ENCODE measurements around the gene GLRA2.

GLRA2 gene

DNA sequence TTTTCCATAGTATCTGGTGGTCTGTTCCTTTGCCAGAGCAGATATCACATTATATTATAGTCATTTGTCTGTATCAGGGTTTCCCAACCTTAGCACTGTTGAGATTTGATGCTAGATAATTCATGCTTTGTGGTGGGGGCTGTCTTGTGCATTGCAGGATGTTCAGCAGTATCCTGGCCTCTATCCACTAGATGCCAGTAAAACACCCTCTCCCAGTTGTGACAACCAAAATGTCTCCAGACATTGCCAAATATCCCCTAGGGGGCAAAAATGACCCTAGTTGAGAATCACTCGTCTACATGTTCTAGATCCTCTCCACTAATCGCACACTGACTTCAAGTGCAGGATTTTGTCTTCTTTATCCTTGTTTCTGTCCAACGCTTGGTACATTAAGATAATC lies 182.8 kb downstream of the GLRA2 start:
- no peak for DNase-seq

- DNase-seq: no peak
Measured at GRCh38 chrX:14717949-14718348, 188.6 kb downstream of the GLRA2 start.

DNA sequence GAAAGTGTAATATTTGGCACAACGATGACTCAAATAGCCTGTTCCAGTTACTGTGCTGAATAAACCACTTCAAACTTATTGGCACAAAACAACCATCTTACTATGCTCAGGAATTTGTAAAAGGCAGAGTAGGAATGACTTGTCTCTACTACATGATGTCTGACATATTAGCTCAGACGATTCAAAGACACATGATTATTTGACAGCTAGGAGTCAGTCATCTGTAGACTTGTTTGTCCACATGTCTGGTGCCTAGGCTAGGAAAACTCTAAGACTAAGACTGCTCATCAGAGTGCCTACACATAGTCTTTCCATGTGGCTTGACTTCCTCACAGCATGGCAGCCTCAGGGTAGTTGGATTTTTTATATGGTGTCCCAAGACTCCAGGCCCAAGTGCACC lies 189.1 kb downstream of the GLRA2 start:
- DNase-seq: no peak

GRCh38 chrX:14729058-14729457 lies 199.7 kb downstream of the GLRA2 start:
- no peak for DNase-seq

DNA sequence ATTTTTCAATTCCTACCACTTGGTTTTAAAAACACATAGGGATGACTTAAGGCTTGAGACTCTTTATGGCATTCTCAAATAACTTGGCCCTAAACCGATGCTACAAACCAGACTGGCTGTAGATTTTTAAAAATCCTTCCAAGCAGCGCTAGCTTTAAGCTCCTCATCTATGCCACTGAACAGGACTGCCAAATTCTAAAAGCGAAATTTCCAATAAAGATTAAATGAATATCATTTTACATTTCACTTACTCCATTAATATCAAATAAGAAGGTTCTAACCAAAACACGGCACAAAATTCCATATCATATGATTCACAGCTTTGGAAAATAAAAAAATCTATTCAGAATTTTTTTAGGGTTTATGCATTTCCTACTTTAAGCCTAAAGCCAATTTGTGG lies 209.3 kb downstream of the GLRA2 start:
- DNase-seq: no peak

GRCh38 chrX:14753441-14753840 lies 224.1 kb downstream of the GLRA2 start:
- no peak for DNase-seq

DNA sequence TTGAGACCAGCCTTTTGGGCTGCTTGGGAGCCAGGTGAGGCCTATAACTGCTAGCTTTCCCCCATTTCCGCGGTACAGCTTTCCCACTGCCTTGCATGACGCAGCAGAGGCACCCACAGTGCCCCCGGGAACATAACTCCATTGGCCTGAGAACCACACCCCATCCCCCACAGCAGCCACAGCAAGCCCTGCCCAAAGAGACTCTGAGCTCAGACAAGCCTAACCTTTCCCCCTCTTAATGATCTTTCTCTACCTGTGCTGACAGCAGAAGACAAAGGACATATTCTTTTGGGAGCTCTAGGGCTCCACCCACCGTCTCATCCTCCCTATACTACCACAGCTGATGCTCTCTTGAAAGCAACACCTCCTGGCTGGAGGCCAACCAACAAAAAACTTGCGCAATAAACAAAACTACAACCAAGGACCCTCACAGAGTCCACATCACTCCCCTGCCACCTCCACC lies 228.7 kb downstream of the GLRA2 start:
- DNase-seq: no peak

DNA sequence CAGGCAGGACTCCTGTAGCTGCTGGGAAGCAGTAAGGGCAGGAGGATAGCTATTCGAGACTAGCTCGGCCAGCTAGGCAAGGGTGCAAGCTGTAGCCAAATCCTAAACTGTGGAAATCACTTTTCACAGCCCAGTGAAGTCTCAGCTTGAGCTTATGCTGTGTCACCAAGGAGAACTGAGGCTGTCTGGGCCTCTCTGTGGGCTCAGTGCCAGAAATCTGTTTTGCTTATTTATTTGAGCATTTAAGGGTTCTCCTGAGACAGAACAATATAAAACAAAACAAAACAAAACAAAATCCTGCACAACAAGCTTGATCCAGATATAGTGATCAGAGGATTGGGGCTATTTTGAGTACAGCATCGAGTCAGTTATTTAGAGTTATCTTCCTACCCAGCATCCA lies 246.1 kb downstream of the GLRA2 start:
- no peak for DNase-seq

DNA sequence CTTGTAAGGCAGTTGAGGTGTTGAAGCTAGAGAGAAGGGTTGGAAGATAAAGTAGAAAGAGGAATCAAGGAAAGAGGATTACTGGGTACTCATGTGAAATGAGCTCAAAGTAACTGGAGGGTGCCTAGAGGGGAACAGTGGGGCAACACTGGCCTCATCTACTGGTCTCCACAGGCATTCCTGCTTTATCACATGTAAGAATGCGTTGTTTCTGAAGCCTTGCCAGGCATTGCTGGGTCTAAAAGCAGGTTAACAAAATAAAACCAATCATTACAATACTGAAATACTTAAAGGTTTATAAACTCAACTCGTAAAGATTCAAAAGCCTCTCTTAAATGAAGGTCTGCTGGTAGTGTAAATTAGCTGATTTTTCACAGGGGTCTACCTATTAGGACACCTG lies 247.6 kb downstream of the GLRA2 start:
- DNase-seq: no peak

GRCh38 chrX:14777525-14777924 lies 248.2 kb downstream of the GLRA2 start:
- no peak for DNase-seq

- no peak for DNase-seq
Measured at GRCh38 chrX:14779580-14779979, 250.2 kb downstream of the GLRA2 start.

Data from activated T-cell treated with anti-CD3 and anti-CD28 coated beads, Interleukin-2, amount 50 U/mL, for 1 hour (primary cell).